ENCODE results near the gene CGRRF1.

Gene CGRRF1

DNA sequence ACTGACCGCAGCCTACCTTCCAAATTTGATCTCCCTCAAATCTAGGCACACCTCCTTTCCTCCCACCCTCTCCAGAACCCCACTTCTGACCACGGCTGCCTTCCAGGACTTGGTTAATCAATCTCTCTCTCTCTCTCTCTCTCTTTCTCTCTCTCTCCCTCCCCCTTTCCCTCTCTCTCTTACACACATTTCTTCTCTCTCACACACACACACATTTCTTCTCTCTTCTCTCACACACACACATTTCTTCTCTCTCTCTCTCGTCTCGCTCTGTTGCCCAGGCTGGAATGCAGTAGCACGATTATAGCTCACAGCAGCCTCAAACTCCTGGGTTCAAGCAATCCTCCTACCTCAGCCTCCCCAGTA lies 20.4 kb upstream of the CGRRF1 start:
- DNase-seq (ENCODE audit: low read depth in 2 of 2, low spot score in 1 of 2) = no peak

DNA sequence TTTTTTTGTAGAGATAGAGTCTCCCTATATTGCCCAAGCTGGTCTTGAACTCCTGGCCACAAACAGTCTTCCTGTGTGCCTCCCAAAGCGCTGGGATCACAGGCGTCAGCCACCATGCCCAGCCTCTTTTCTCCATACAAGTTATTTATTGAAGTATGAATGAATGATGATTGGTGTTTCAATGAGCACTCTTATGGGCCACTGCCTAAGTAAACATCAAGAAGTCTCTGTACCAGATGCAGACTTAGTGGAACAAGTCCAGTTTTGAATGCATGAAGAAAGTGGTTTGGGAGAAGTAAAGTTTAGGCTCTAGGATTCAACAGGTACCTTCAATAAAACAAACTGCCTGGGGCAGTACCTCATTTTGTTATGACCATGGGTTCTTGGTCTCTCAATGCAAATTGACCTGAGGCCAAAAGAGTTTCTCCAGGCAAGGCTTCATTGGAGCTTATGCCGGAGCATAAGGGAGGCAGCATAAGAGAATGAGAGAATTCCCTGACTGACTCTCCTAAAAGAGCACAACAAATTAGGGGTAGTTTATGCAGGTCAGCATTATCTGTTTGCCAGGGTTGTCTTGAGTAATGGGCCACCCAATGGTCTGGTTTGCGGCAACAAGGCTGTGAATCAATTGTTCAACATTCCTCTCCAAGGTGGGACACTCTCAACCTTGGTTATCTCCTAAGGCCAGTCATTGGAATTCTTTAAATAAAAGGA lies 19.8 kb upstream of the CGRRF1 start:
- DNase-seq (ENCODE audit: low read depth in 2 of 2, low spot score in 1 of 2) = no peak

DNA sequence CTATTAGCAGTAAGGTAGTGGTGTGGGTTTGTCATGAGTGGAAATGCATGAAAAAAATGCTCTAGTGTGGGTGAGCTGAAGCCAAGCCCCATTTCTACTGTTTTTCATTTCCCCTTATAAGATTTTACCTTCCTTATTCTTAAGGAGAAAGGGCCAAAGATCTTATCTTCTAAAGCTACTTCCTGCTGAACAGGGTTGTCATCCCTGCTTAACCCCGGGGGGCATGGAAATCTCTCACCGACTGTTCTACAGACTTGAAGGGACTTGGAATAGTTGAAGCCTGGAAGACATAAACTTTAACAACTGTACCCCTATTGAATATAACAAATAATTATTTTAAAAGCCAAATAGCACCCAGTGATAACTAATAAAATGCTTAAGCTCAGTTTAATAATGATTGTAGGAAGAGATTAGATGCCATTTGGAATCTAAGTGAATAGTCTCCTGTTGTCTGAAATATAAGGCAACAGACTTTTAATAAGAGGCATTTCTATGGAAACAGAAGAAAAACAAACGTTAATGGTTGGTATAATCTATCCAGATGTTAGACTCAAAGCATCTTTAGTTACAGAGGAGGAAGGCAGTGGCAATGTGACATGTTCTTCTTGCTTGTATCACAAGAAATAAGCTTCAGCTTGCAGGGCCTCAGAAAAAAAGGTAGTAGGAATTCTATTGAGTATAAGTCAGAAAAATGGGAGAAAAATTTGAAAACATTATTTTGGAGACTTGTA lies 19.1 kb upstream of the CGRRF1 start:
- DNase-seq (ENCODE audit: low read depth in 2 of 2, low spot score in 1 of 2) = no peak

DNA sequence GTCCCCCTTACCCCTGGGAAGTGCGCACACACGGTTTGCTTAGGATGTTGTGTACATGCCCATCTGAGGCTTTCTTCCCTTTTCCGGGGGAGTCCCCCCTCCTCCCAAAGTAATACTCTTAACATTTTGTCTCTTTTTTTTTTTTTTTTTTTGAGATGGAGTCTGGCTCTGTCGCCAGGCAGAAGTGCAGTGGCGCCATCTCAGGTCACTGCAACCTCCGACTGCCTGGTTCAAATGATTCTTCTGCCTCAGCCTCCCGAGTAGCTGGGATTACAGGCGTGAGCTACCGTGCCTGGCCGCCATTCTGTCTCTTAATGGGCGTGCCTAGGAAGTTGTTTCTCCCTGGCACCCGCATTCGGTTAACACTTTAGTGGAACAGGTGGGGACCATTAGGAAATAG lies 16.4 kb upstream of the CGRRF1 start:
- no peak for DNase-seq (ENCODE audit: low read depth in 2 of 2, low spot score in 1 of 2)

DNA sequence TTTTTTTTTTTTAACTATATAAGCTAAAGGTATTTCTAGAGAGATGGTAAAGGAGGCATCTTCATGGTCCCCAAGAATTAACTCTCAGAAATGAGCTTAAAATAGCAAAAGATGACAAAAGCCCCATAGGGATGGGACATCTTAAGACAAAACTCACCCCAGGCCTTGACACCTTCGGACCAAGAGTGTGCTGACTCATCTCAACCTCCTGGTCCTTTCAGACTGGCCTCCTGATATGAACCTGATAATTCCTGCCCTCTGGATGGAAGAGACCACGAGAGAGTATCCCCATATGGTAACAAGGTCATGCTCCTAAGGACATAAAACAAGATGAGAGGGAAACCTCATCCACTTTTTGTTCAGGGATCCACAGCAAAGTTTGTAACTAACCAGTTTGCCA lies 12.5 kb upstream of the CGRRF1 start:
- no peak for DNase-seq (ENCODE audit: low read depth in 2 of 2, low spot score in 1 of 2)

DNA sequence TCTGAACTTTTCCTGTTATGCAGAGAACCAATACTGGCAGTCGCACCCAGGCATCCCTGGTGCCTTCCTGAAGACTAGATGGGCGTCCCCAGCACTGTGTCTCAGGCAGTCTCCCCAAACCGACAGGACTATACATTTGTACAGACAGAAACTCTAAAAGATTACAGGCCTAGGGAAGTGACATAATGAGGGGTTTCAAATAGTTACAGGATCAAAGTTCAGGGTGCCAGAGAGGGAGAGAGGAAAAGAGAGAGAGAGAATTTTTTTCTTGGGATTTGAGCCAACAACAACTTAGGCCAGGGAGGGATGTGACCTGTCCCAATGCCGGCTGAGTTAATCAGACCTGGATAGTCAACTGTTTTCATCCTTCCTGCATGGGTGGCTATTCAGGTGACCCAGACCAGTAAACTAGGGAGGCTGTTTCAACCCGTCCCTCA lies 11.6 kb upstream of the CGRRF1 start:
- DNase-seq (ENCODE audit: low read depth in 2 of 2, low spot score in 1 of 2) = no peak

DNA sequence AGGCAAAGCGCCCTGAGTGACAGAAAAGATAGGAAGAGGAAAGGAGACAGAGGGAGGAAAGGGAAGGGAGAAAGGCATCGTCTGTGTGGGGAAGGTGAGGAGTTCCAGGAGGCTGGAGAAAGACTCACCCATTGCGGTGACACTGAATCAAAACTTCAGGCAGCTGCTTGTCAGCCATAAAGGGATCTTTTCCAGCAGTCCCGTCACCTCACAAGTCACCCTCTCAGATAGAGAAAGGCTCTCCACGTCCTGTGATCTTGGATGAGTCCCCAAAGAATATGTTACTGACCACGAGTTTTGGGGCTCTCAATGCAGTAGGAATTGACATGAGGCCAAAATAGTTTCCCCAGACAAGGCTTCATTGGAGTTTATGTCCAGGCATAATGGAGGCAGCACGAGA lies 11.1 kb upstream of the CGRRF1 start:
- DNase-seq (ENCODE audit: low read depth in 2 of 2, low spot score in 1 of 2) = no peak

DNA sequence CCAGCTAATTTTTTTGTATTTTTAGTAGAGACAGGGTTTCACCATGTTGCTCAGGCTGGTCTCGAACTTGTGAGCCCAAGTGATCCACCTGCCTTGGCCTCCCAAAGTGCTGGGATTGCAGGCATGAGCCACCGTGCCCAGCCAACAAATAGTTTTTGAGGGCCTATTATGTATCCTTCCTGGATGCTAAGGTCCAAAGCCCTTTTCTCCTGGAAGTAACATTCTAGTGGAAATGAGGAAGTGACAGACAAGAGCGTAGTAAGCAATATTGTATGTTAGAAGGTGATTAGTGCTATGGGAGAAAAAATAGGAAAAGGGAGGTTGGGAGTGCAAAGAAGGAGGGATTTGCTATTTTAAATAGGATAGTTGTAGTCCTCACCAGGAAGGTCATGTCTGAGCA lies 9.0 kb upstream of the CGRRF1 start:
- DNase-seq (ENCODE audit: low read depth in 2 of 2, low spot score in 1 of 2) = no peak

DNA sequence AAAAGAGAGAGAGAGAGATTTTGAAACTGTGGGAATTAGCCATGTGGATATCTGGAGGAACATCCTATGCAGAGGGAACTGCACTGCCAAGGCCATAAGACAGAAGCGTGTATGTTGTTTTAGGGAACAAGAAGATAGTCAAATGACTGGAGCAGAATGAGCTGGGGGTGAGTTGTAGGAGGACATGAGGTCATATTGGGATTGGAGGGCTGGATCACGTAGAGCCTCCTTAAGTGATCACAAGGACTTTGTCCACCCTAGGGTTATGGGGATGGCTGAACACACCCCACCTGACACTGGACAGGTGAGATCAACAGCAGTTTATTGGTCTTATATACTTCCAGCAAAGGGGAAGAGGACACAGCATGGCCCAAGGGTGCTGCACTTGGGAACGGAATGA lies 8.2 kb upstream of the CGRRF1 start:
- DNase-seq (ENCODE audit: low read depth in 2 of 2, low spot score in 1 of 2) = no peak

DNA sequence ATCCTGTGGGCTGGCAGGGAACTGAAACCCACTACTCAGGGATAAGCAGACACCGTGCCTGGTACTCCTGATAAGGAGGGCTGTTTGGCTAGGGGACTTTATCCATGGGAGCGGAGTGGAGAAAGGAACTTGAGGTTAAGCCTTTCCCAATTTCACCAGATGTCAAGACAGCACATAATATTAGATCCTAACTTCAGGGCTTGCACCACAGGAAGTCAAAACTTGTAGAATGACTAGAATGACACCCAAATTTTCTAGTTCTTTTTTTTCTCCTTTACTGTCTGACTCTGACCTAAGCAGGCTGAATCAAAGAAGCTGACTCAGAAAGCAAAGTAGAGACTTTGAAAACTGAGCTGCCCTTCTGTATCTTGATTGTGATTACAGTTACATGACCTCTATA lies 7.1 kb upstream of the CGRRF1 start:
- no peak for DNase-seq (ENCODE audit: low read depth in 2 of 2, low spot score in 1 of 2)

DNA sequence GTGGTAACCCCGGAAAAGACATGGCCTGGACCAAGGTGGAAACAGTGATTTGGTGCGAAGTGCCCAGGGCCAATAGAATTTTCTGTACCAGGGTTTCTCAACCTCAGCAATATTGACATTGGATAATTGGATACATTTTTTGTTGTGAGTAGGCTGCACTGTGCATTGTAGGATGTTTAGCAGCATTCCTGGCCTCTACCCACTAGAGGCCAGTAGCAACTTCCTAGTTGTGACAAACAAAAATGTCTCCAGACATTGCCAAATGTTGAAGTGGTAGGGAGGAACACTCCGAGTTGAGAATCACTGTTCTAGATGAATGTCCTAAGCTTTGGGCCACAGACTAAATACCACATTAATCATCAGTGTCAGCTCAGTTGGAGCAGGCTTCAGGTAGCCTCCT lies 6.2 kb upstream of the CGRRF1 start:
- no peak for DNase-seq (ENCODE audit: low read depth in 2 of 2, low spot score in 1 of 2)

DNA sequence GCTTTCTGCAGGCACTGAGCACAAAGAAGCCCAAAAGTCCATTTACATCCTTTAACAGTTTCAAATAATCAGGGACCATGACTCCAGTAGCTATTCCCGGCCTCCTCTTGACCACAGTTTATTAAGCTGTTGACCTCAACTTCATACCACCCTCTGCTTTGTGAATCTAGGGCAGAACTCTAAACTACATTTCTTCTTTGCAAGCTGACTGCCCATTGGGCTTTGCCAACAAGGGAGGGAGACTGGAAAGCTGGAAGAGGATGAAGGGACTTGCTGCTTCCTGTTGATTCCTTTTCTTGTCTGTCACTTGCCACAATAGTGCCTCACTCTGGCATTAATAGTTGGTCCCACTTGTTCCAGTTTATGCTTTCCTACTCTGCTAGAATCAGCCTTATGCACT lies 2.7 kb downstream of the CGRRF1 start:
- no peak for DNase-seq (ENCODE audit: low read depth in 2 of 2, low spot score in 1 of 2)

DNA sequence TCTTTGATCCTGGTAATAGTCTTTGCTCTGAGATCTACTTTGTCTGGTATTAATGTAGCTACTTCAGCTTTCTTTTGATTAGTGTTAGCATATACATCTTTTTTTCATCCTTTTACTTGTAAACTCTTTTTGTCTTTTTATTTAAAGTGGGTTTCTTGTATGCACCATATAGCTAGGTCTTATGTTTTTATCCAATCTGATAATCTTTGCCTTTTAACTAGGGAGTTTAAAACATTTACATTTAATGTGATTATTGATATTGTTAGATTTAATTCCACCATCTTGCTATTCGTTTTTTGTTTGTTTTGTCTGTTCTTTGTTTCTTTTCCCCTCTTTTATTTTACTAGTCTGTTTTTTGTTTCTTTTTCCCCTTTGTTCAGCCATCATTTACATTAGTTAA lies 6.0 kb downstream of the CGRRF1 start:
- no peak for DNase-seq (ENCODE audit: low read depth in 2 of 2, low spot score in 1 of 2)

DNA sequence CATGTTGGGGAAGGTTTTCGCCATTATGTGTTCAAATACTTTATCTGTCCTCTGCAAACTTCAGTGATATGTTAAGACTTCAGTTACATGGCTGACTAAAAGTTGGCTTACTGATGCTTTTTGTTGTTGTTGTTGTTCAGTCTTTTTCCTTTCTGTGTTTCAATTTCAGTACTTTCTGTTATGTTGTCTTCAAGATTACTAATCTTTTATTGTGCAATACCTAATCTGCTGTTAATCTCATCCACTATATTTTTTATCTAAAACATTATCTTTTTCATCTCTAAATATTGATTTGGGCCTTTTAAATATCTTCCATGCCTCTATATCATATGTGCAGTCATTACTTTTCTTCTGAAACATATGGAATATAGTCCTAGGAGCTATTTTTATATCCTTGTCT lies 7.0 kb downstream of the CGRRF1 start:
- DNase-seq (ENCODE audit: low read depth in 2 of 2, low spot score in 1 of 2) = no peak

DNA sequence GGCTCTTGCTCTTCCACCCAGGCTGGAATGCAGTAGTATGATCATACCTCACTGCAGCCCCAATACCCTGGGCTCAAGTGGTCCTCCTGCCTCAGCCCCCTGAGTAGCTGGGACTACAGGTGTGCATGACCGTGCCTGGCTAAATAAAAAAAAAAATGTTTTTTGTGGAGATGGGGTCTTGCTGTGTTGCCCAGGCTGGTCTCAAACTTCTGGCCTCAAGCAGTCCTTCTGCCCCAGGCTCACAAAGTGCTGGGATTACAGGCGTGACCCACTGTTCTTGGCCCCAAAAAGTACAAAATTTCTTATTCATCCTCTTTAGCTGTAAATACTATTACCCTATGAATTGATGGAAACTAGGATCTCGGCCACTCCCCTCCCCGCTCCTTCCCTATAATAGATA lies 14.7 kb downstream of the CGRRF1 start:
- no peak for DNase-seq (ENCODE audit: low read depth in 2 of 2, low spot score in 1 of 2)

DNA sequence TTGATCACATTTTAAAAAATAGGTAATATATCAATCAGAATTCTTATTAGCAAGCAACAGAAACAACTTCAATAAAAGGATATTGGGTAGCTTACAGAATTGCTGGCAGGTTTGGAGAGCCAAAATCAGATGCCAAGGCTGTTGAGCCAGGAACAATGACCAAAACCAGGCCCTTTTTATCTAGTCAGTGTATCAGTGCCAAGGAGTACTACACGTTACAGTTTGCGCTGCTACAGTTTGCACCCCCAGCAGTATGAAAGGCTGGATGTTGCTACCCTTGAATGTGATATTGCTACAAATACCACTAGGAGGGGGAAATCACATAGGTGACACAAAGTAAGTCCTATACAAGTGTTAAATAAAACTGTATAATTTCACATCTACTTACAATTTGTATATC lies 19.3 kb downstream of the CGRRF1 start:
- DNase-seq (ENCODE audit: low read depth in 2 of 2, low spot score in 1 of 2) = no peak

DNA sequence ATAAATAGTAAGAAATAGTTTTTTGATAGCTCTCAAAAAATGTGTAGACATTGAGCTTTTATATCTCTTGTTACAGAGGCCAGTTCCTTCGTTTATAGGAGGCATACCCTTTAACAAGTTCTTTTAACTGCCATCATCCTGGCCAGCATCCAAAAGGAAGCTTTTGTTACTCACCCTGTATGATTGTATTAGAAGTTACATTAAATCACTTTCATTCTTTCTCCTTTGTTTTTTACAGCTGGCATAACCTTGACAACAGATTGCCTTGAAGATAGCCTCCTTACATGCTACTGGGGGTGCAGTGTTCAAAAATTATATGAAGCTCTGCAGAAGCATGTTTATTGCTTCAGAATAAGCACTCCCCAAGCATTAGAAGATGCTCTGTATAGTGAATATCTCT lies 20.1 kb downstream of the CGRRF1 start:
- DNase-seq (ENCODE audit: low read depth in 2 of 2, low spot score in 1 of 2) = no peak

DNA sequence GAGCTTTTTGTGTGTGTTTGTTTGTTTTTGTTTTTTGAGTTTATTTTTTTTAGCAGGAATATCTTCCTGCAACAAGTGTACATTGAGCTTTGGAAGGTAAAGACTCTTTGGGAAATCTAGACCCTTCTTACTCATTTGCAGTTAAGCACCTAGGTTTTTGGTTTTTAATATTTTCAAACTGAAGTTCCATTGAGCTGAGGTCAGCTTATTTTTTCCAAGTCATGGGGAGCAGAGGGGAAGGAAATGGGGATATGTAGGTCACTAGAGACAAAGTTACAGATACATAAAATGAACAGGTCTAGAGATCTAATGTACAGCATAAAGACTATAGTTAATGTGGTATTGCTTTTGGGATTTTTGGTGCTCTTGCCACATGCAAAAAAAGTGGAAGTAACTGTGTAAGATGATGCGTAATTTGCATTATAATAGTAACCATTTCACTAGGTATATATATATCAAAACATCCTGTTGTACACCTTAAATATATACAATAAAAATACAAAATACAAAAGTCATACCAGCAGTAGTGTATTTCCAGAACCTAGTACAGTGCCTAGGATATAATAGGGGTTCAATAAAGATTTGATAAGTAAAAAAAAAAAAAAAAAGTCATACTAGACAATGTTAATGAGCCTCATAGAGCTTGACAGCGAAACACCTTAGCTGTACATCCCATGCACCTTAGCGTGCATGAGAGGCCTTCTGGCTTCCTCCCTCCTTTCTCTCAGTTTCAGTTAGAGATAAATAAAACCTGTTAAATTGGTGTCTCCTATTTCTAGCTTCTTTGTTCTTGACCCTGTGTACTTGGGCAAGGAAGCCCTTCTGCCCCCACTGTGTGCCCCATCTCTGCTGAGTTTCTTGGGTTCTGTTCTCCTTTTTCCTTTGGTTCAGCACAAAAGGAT lies 22.7 kb downstream of the CGRRF1 start:
- DNase-seq (ENCODE audit: low read depth in 2 of 2, low spot score in 1 of 2) = no peak

DNA sequence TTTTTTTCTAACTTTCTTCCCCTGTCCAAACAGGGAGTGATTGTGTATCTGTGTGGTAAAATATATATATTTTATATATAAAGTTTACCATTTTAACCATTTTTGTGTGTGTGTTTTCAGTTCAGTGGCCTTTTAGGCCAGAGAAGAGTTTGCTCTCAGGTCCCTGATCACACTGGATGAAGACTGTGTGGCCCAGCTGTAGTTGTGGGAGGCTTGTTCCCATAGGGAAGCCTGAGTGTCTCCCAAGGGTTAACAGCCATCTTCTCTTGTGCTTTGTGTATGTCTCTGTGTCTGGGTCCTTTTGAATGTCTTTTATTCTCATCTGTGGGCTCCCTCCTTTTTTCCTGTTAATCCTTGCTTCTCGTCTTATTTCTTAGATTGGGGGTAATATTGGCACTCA lies 23.4 kb downstream of the CGRRF1 start:
- no peak for DNase-seq (ENCODE audit: low read depth in 2 of 2, low spot score in 1 of 2)

DNA sequence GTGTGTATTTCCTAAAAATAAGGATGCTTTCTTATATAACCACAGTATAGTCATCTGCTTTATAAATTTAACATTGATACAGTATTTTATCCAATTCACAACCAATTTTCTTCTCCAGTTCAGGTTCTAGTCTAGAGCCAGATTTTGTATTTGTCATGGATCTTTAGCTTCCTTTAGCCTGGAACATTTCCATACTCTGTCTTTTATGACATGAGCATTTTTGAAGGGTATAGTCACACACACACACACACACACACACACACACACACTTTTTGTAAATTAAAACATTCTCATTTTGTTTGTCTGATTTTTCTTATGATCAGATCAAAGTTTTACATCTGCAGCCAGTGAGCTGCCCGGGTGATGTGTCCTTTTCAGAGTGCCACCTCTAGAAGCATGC lies 25.4 kb downstream of the CGRRF1 start:
- no peak for DNase-seq (ENCODE audit: low read depth in 2 of 2, low spot score in 1 of 2)

DNA sequence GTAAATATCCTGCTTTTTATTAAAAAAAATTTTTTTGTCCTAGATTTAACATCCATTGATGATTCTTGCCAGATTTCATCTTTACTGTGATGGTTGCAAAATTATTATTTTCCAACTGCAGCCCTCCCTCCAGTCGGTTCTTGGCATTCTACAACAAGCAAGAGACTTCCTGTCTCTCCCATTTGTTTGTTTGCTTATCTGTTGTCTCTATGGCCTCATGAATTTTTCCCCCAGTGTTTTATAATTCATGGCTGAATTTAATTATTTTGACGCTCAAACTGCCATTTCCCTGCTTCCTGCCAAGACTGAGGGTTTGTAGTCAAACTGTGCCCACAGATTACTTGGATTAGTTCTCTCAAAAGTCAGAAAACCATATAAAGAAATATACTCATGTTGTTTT lies 25.9 kb downstream of the CGRRF1 start:
- no peak for DNase-seq (ENCODE audit: low read depth in 2 of 2, low spot score in 1 of 2)

DNA sequence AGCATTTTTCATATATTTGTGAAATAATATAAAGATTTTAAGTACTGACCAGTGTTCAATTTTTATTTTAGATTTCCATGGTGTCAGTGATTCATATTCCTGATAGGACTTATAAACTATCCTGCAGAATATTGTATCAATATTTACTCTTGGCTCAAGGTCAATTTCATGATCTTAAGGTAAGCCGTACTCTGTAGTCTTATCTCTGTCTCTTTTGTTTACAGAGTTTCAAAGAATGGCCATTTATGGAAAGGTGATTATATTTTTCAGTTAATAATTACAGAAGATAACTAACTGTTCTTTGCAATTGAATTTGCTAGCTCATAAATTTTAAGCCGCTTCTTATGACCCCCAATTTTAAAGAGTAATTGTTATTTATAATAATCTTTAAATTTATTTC lies 27.9 kb downstream of the CGRRF1 start:
- no peak for DNase-seq (ENCODE audit: low read depth in 2 of 2, low spot score in 1 of 2)
